Body of pancreas (tissue), 4 donors: ENCODE data around the gene HAAO. TPM values are rescaled to one million over a fixed set of nuclear protein-coding genes. Genes with fewer than 3 reads are reported as not detected.

ENCODE experiments used
- ATAC-seq: fragments of 150-250 bp; one replicate; pipeline ENCODE4 v1.9.1; 2016
- DNase-seq, 4 donors: peaks; one replicate each; pipeline ENCODE4 v3.0.0-alpha.2; 2019
- H3K27ac ChIP-seq, 4 donors: fragments of 200-600 bp; sonication (generic); 1 replicate in 3 of 4; 2 replicates in 1 of 4; pipeline versions ENCODE4 v1.5.1 to v1.6.1; 2016 to 2019; ENCODE audit warnings: mild to moderate bottlenecking in 1 of 4, mixed read lengths in 1 of 4, moderate library complexity in 1 of 4
- H3K27me3 ChIP-seq, 2 donors: fragments of 200-600 bp; sonication (generic); one replicate each; pipeline ENCODE4 v1.6.0; 2016; ENCODE audit warnings: mild to moderate bottlenecking in 1 of 2
- H3K36me3 ChIP-seq, 2 donors: fragments of 200-600 bp; sonication (generic); replicated peaks in 1 of 2; 2 replicates each; pipeline ENCODE4 v1.5.1; 2016; ENCODE audit warnings: low read depth in 2 of 2; ENCODE audit not compliant: insufficient read depth in 1 of 2
- H3K4me1 ChIP-seq: fragments of 200-600 bp; sonication (generic); one replicate; pipeline ENCODE4 v1.6.0; 2016
- H3K4me3 ChIP-seq, 2 donors: fragments of 200-600 bp; sonication (generic); 1 replicate in 1 of 2; 2 replicates in 1 of 2; pipeline ENCODE4 v1.5.1; 2016 to 2019
- H3K9me3 ChIP-seq, 3 donors: fragments of 200-600 bp; sonication (generic); 1 replicate in 2 of 3; 2 replicates in 1 of 3; pipeline ENCODE4 v1.5.1; 2016
- CTCF ChIP-seq, 7 experiments: fragments of 450-650 bp in 4 of 7; fragments of 200-600 bp in 3 of 7; sonication (generic) in 3 of 7; IDR thresholded peaks; one replicate each; pipeline ENCODE4 v1.5.1; 2016 to 2019; ENCODE audit warnings: antibody characterized with exemption in 7 of 7
- POLR2A ChIP-seq, 3 donors: fragments of 450-650 bp; IDR thresholded peaks; one replicate each; pipeline ENCODE4 v1.6.1; 2016; ENCODE audit warnings: antibody characterized with exemption in 3 of 3, mild to moderate bottlenecking in 2 of 3
- WGBS, 2 donors: methylation state at CpG; one replicate each; pipeline ENCODE4 v1.1.5; 2017; 5-methylcytosine and 5-hydroxymethylcytosine counted together
- intact Hi-C: fragments of 100-400 bp; cut with DNase I; formaldehyde crosslinking; loops from one replicate; pipeline ENCODE4 v1.15.1; 2023
- total RNA-seq, 2 donors: library from RNA; depleted of rRNA; stranded (reverse); fragments of >200 nt; gene quantifications; one replicate each; pipeline ENCODE4 v1.1.0, GENCODE V29; 2016

The HAAO gene
- total RNA-seq, 2 donors from 2014 or later: 30.3 to 30.9 TPM

- Histone ChIP-seq H3K4me3 (no peak overlapping the region), H3K36me3 (no peaks in the 10 kb centered on the region), H3K27ac (no peak overlapping the region), H3K27me3 (no peaks in the 10 kb centered on the region), H3K9me3 (no peaks in the 10 kb centered on the region), H3K4me1 (peaks cover 13% of the 10 kb centered on the region)
- intact Hi-C loops: no loop called here
- DNase-seq: no peak
- no peak for TF ChIP-seq POLR2A (IDR thresholded peaks at IDR 0.05)
- no peak for TF ChIP-seq CTCF (IDR thresholded peaks at IDR 0.05)
- no peak for ATAC-seq
- 63 to 74% methylated on average over 3 of the region's 3 CpGs for WGBS, 2 donors
These were observed 12.0 kb upstream of the HAAO start for GRCh38 chr2:42804338-42804737.

GRCh38 chr2:42802150-42802549, 9.8 kb upstream of the HAAO start:
- Histone ChIP-seq H3K27ac (no peak overlapping the region), H3K27me3 (no peaks in the 10 kb centered on the region), H3K36me3 (no peaks in the 10 kb centered on the region), H3K9me3 (no peaks in the 10 kb centered on the region), H3K4me1 (no peaks in the 10 kb centered on the region), H3K4me3 (no peak overlapping the region)
- TF ChIP-seq POLR2A (IDR thresholded peaks at IDR 0.05) (no peak), CTCF (IDR thresholded peaks at IDR 0.05) (no peak)
- intact Hi-C loops: no loop called here
- DNase-seq (no peak), ATAC-seq (no peak)
- 79 to 91% methylated on average over 6 of the region's 6 CpGs for WGBS, 2 donors

- ATAC-seq (no peak), DNase-seq (no peak)
- 42 to 51% methylated on average over 4 of the region's 4 CpGs for WGBS, 2 donors
- TF ChIP-seq CTCF (IDR thresholded peaks at IDR 0.05) (no peak), POLR2A (IDR thresholded peaks at IDR 0.05) (no peak)
- no peaks in the 10 kb centered on the region for H3K27me3 ChIP-seq
- intact Hi-C loops: no loop called here
- H3K27ac ChIP-seq: no peak overlapping the region
- peaks cover 2% of the 10 kb centered on the region for H3K4me1 ChIP-seq
- H3K4me3 ChIP-seq: no peak overlapping the region
- no peaks in the 10 kb centered on the region for H3K9me3 ChIP-seq
- H3K36me3 ChIP-seq: no peaks in the 10 kb centered on the region
These were observed 9.0 kb upstream of the HAAO start for GRCh38 chr2:42801381-42801780.

- Histone ChIP-seq H3K4me3 (no peak overlapping the region), H3K36me3 (no peaks in the 10 kb centered on the region), H3K27ac (no peak overlapping the region), H3K27me3 (no peaks in the 10 kb centered on the region), H3K4me1 (peaks cover 6% of the 10 kb centered on the region), H3K9me3 (no peaks in the 10 kb centered on the region)
- ATAC-seq (no peak), DNase-seq (no peak)
- intact Hi-C loops: no loop called here
- WGBS, 2 donors: 52 to 65% methylated on average over 2 of the region's 2 CpGs
- TF ChIP-seq POLR2A (IDR thresholded peaks at IDR 0.05) (no peak), CTCF (IDR thresholded peaks at IDR 0.05) (no peak)
These were observed 8.6 kb upstream of the HAAO start for GRCh38 chr2:42800981-42801380.

- intact Hi-C loops: no loop called here
These were observed 8.1 kb upstream of the HAAO start for GRCh38 chr2:42800461-42800962.

More at GRCh38 chr2:42800461-42800962, 8.1 kb upstream of the HAAO start:
- TF ChIP-seq CTCF (IDR thresholded peaks at IDR 0.05) (no peak), POLR2A (IDR thresholded peaks at IDR 0.05) (no peak)
- no peak for DNase-seq
- H3K27ac ChIP-seq: no peak overlapping the region
- H3K36me3 ChIP-seq: no peaks in the 10 kb centered on the region
- H3K4me1 ChIP-seq: peaks cover 10% of the 10 kb centered on the region
- ATAC-seq: no peak
- H3K9me3 ChIP-seq: no peaks in the 10 kb centered on the region
- H3K4me3 ChIP-seq: no peak overlapping the region
- H3K27me3 ChIP-seq: no peaks in the 10 kb centered on the region
- 84 to 93% methylated on average over 4 of the region's 4 CpGs for WGBS, 2 donors
